ENCODE data around the gene SKAP1. TPM values are rescaled to one million over a fixed set of nuclear protein-coding genes. Genes with fewer than 3 reads are reported as not detected.
A peak's percentile ranks its signal among the peaks of the same experiment; 100 is the strongest.
"Not testable (repeated sequence)": the region's sequence is repeated elsewhere in the genome, so short reads cannot be mapped to it uniquely, and the experiment has no call there.

SKAP1 gene
- total RNA-seq, 1 experiment from 2014 or later: 0.31 TPM

DNA sequence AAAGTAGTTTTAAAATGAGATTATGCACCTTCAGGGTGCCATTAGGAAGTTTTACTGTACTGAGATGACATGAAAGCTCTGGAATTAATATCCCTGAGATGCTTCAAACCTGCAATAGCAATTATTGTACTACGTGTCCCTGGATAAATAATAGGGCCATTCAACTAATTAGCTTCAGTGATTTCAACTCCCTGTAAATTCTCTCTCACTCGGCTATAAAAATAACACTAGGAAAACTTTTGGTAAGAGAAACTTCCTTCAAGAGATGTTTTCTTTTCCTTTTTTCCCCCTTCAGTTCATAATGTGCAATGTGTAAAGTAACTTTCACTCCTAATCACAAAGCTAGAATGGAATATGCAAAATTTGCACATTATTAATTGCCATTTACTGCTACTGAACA lies 176.0 kb downstream of the SKAP1 start:
- no peak for TF ChIP-seq EZH2 (IDR thresholded peaks at IDR 0.05; ENCODE audit: low read depth)
- TF ChIP-seq, protein P1, sequence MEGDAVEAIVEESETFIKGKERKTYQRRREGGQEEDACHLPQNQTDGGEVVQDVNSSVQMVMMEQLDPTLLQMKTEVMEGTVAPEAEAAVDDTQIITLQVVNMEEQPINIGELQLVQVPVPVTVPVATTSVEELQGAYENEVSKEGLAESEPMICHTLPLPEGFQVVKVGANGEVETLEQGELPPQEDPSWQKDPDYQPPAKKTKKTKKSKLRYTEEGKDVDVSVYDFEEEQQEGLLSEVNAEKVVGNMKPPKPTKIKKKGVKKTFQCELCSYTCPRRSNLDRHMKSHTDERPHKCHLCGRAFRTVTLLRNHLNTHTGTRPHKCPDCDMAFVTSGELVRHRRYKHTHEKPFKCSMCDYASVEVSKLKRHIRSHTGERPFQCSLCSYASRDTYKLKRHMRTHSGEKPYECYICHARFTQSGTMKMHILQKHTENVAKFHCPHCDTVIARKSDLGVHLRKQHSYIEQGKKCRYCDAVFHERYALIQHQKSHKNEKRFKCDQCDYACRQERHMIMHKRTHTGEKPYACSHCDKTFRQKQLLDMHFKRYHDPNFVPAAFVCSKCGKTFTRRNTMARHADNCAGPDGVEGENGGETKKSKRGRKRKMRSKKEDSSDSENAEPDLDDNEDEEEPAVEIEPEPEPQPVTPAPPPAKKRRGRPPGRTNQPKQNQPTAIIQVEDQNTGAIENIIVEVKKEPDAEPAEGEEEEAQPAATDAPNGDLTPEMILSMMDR (conservative IDR thresholded peaks at IDR 0.05): no peak
- no peaks in the 10 kb centered on the region for H3K79me2 ChIP-seq (ENCODE audit: low read depth)
- CTCF ChIA-PET: no interaction called here
- DNase-seq: no peak
- no peak overlapping the region for H3K4me3 ChIP-seq
- H3K36me3 ChIP-seq (ENCODE audit: low read depth): no peaks in the 10 kb centered on the region
- BruUV-seq (replicated peaks): no TSS peak
- no peaks in the 10 kb centered on the region for H3K4me1 ChIP-seq (replicated peaks; ENCODE audit: insufficient read depth)
- no peaks in the 10 kb centered on the region for H3K9me2 ChIP-seq (ENCODE audit: insufficient read depth)
- H3K27me3 ChIP-seq (ENCODE audit: insufficient read depth, low read depth): no peaks in the 10 kb centered on the region
- no peak overlapping the region for H2AFZ ChIP-seq
- no peaks in the 10 kb centered on the region for H4K20me1 ChIP-seq (ENCODE audit: insufficient read depth)
- intact Hi-C loops (cut with micrococcal nuclease; ENCODE audit: unreplicated experiment): no loop called here
- POLR2A ChIA-PET (ENCODE audit: unreplicated experiment): no interaction called here
- no peak overlapping the region for H3K27ac ChIP-seq
- no peaks in the 10 kb centered on the region; the same call in 1 of the 2 replicates for H3F3A ChIP-seq (ENCODE audit: insufficient read depth, low read depth)
- no peaks in the 10 kb centered on the region; the same call in 1 of the 2 replicates for H3K9me3 ChIP-seq (ENCODE audit: insufficient read depth, low read depth)
- no peak overlapping the region for H3K4me2 ChIP-seq

GRCh38 chr17:48251950-48252349 lies 178.1 kb downstream of the SKAP1 start:
- no TSS peak for BruUV-seq (replicated peaks)
- Histone ChIP-seq H3K36me3 (ENCODE audit: low read depth) (no peaks in the 10 kb centered on the region), H3K79me2 (ENCODE audit: low read depth) (no peaks in the 10 kb centered on the region), H3K9me3 (ENCODE audit: insufficient read depth, low read depth) (no peaks in the 10 kb centered on the region; the same call in 1 of the 2 replicates), H3K27ac (no peak overlapping the region), H3K4me2 (no peak overlapping the region), H3K9me2 (ENCODE audit: insufficient read depth) (no peaks in the 10 kb centered on the region), H3K4me1 (replicated peaks; ENCODE audit: insufficient read depth) (peaks cover 4% of the 10 kb centered on the region), H3F3A (ENCODE audit: insufficient read depth, low read depth) (no peaks in the 10 kb centered on the region; the same call in 1 of the 2 replicates), H2AFZ (peak overlapping the region; percentile 9; the same call in 1 of the 2 replicates), H3K4me3 (no peak overlapping the region), H4K20me1 (ENCODE audit: insufficient read depth) (no peaks in the 10 kb centered on the region), H3K27me3 (ENCODE audit: insufficient read depth, low read depth) (no peaks in the 10 kb centered on the region)
- intact Hi-C loops (cut with micrococcal nuclease; ENCODE audit: unreplicated experiment): no loop called here
- TF ChIP-seq, protein P1 (conservative IDR thresholded peaks at IDR 0.05): no peak
- no peak for TF ChIP-seq EZH2 (IDR thresholded peaks at IDR 0.05; ENCODE audit: low read depth)
- DNase-seq: no peak
- ChIA-PET POLR2A (ENCODE audit: unreplicated experiment) (no interaction called here), CTCF (no interaction called here)

- Histone ChIP-seq H3K79me2 (ENCODE audit: low read depth) (no peaks in the 10 kb centered on the region), H2AFZ (no peak overlapping the region), H3K27ac (no peak overlapping the region), H3K4me2 (no peak overlapping the region), H3K27me3 (ENCODE audit: insufficient read depth, low read depth) (no peaks in the 10 kb centered on the region), H4K20me1 (ENCODE audit: insufficient read depth) (no peaks in the 10 kb centered on the region), H3F3A (ENCODE audit: insufficient read depth, low read depth) (peaks cover 2% of the 10 kb centered on the region; the same call in 1 of the 2 replicates), H3K4me1 (replicated peaks; ENCODE audit: insufficient read depth) (peaks cover 14% of the 10 kb centered on the region), H3K36me3 (ENCODE audit: low read depth) (no peaks in the 10 kb centered on the region), H3K9me3 (ENCODE audit: insufficient read depth, low read depth) (no peaks in the 10 kb centered on the region; the same call in 1 of the 2 replicates), H3K9me2 (ENCODE audit: insufficient read depth) (no peaks in the 10 kb centered on the region), H3K4me3 (no peak overlapping the region)
- intact Hi-C loops (cut with micrococcal nuclease; ENCODE audit: unreplicated experiment): no loop called here
- no peak for TF ChIP-seq EZH2 (IDR thresholded peaks at IDR 0.05; ENCODE audit: low read depth)
- TF ChIP-seq, protein P1 (conservative IDR thresholded peaks at IDR 0.05): no peak
- ChIA-PET CTCF (no interaction called here), POLR2A (ENCODE audit: unreplicated experiment) (no interaction called here)
- DNase-seq: no peak
- no TSS peak for BruUV-seq (replicated peaks)
Observed at GRCh38 chr17:48250949-48251348, 179.1 kb downstream of the SKAP1 start.

DNA sequence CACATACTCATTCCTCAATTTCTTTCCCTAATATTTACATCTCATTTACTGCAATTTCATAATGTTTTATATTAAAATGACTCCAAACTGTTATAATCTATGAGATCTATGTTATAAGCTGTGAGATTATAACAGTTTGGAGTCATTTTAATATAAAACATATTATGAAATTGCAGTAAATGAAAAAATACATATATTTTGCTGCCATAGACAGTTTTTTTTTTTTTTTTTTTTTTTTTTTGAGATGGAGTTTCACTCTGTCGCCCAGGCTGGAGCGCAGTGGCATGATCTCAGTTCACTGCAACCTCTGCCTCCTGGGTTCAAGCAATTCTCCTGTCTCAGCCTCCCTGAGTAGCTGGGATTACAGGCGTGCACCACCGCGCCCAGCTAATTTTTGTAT lies 180.0 kb downstream of the SKAP1 start:
- Histone ChIP-seq H3F3A (ENCODE audit: insufficient read depth, low read depth) (peaks cover 11% of the 10 kb centered on the region), H3K4me1 (replicated peaks; ENCODE audit: insufficient read depth) (peaks cover 23% of the 10 kb centered on the region)
- H2AFZ ChIP-seq; H3K9me3 ChIP-seq (ENCODE audit: insufficient read depth, low read depth); H3K27me3 ChIP-seq (ENCODE audit: insufficient read depth, low read depth); H3K27ac ChIP-seq; intact Hi-C loops (cut with micrococcal nuclease; ENCODE audit: unreplicated experiment); H3K4me2 ChIP-seq; DNase-seq; H3K9me2 ChIP-seq (ENCODE audit: insufficient read depth); H3K36me3 ChIP-seq (ENCODE audit: low read depth); POLR2A ChIA-PET (ENCODE audit: unreplicated experiment); BruUV-seq (replicated peaks); H4K20me1 ChIP-seq (ENCODE audit: insufficient read depth); H3K4me3 ChIP-seq; H3K79me2 ChIP-seq (ENCODE audit: low read depth); CTCF ChIA-PET: not testable (repeated sequence)
